H9 (cell line): ENCODE data around the gene FAM110C. TPM values are rescaled to one million over a fixed set of nuclear protein-coding genes. Genes with fewer than 3 reads are reported as not detected.

Experiments
- DNase-seq: peaks from one replicate; pipeline ENCODE4 v3.0.0-alpha.2; 2017
- H2AFZ ChIP-seq: one replicate; pipeline ENCODE4 v1.6.1; 2013; ENCODE audit warnings: mild to moderate bottlenecking, low read length, control low read depth, moderate library complexity
- H2AK5ac ChIP-seq: 2 replicates; pipeline ENCODE4 v1.6.1; 2013; ENCODE audit warnings: low read length, control low read depth, mixed read lengths; ENCODE audit not compliant: insufficient read length
- H2BK120ac ChIP-seq: one replicate; pipeline ENCODE4 v1.6.1; 2013; ENCODE audit warnings: low read depth, mild to moderate bottlenecking, low read length, control low read depth, inconsistent platforms; ENCODE audit not compliant: poor library complexity, severe bottlenecking
- H2BK12ac ChIP-seq: 2 replicates; pipeline ENCODE4 v1.6.1; 2013; ENCODE audit warnings: low read length, control low read depth, mixed read lengths, low read depth; ENCODE audit not compliant: insufficient read length
- H2BK15ac ChIP-seq: 2 replicates; pipeline ENCODE4 v1.6.1; 2013; ENCODE audit warnings: low read depth, low read length, control low read depth
- H2BK20ac ChIP-seq: one replicate; pipeline ENCODE4 v1.6.1; 2013; ENCODE audit warnings: low read depth, mild to moderate bottlenecking, low read length, control low read depth, inconsistent platforms; ENCODE audit not compliant: poor library complexity, severe bottlenecking
- H2BK5ac ChIP-seq: 2 replicates; pipeline ENCODE4 v1.6.1; 2013; ENCODE audit warnings: low read length, control low read depth, mixed read lengths; ENCODE audit not compliant: insufficient read length
- H3K14ac ChIP-seq: 2 replicates; pipeline ENCODE4 v1.6.1; 2013; ENCODE audit warnings: low read length, control low read depth; ENCODE audit not compliant: insufficient read depth
- H3K18ac ChIP-seq: 2 replicates; pipeline ENCODE4 v1.6.1; 2013; ENCODE audit warnings: low read depth, mild to moderate bottlenecking, mixed read lengths, low read length, control low read depth; ENCODE audit not compliant: insufficient read length
- H3K23ac ChIP-seq: 2 replicates; pipeline ENCODE4 v1.6.1; 2013; ENCODE audit warnings: low read length, control low read depth, mixed read lengths, low read depth; ENCODE audit not compliant: insufficient read length
- H3K23me2 ChIP-seq: 2 replicates; pipeline ENCODE4 v1.6.1; 2013; ENCODE audit warnings: low read depth, mild to moderate bottlenecking, mixed read lengths, low read length, control low read depth; ENCODE audit not compliant: insufficient read length, poor library complexity, severe bottlenecking
- H3K27ac ChIP-seq: 2 replicates; pipeline ENCODE4 v1.5.1; 2013; ENCODE audit warnings: low read length, control low read depth, mixed read lengths, low read depth; ENCODE audit not compliant: insufficient read length
- H3K27me3 ChIP-seq: 2 replicates; pipeline ENCODE4 v1.6.1; 2013; ENCODE audit warnings: low read length, control low read depth, inconsistent platforms; ENCODE audit not compliant: insufficient read depth
- H3K4ac ChIP-seq: 2 replicates; pipeline ENCODE4 v1.6.1; 2013; ENCODE audit warnings: low read depth, mild to moderate bottlenecking, control low read depth, inconsistent platforms, low read length, moderate library complexity
- H3K4me1 ChIP-seq: 2 replicates; pipeline ENCODE4 v1.6.1; 2013; ENCODE audit warnings: low read length, control low read depth, inconsistent platforms; ENCODE audit not compliant: insufficient read depth
- H3K4me2 ChIP-seq: 2 replicates; pipeline ENCODE4 v1.6.1; 2013; ENCODE audit warnings: low read length, control low read depth, mixed read lengths; ENCODE audit not compliant: insufficient read length, insufficient read depth
- H3K56ac ChIP-seq: 2 replicates; pipeline ENCODE4 v1.6.1; 2013; ENCODE audit warnings: low read depth, mild to moderate bottlenecking, mixed read lengths, low read length, control low read depth; ENCODE audit not compliant: insufficient read length
- H3K79me1 ChIP-seq: 2 replicates; pipeline ENCODE4 v1.6.1; 2013; ENCODE audit warnings: low read depth, mild to moderate bottlenecking, moderate library complexity, low read length, control low read depth, inconsistent platforms; ENCODE audit not compliant: insufficient read depth, poor library complexity, severe bottlenecking
- H3K79me2 ChIP-seq: 2 replicates; pipeline ENCODE4 v1.6.1; 2013; ENCODE audit warnings: low read length, control low read depth, inconsistent platforms; ENCODE audit not compliant: insufficient read depth
- H3K9ac ChIP-seq: 2 replicates; pipeline ENCODE4 v1.6.1; 2013; ENCODE audit warnings: low read length, control low read depth, mixed read lengths; ENCODE audit not compliant: insufficient read length; ENCODE audit errors: extremely low read depth
- H3K9me3 ChIP-seq: one replicate; pipeline ENCODE4 v1.6.1; 2013; ENCODE audit warnings: low read depth, low read length, inconsistent platforms; ENCODE audit not compliant: control insufficient read depth
- H3T11ph ChIP-seq: one replicate; pipeline ENCODE4 v1.6.1; 2013; ENCODE audit warnings: mild to moderate bottlenecking, low read length, control low read depth, inconsistent platforms
- H4K20me1 ChIP-seq: one replicate; pipeline ENCODE4 v1.6.1; 2013; ENCODE audit not compliant: control insufficient read depth, insufficient read length, insufficient read depth
- H4K5ac ChIP-seq: 2 replicates; pipeline ENCODE4 v1.6.1; 2013; ENCODE audit warnings: low read depth, mild to moderate bottlenecking, mixed read lengths, low read length, control low read depth; ENCODE audit not compliant: insufficient read length
- H4K8ac ChIP-seq: replicated peaks from 2 replicates; pipeline ENCODE4 v1.6.1; 2013; ENCODE audit warnings: low read length, control low read depth, mixed read lengths, low read depth; ENCODE audit not compliant: insufficient read length
- H4K91ac ChIP-seq: 2 replicates; pipeline ENCODE4 v1.6.1; 2013; ENCODE audit warnings: low read depth, mild to moderate bottlenecking, moderate library complexity, mixed read lengths, low read length, control low read depth; ENCODE audit not compliant: insufficient read length
- H3K27ac Mint-ChIP-seq, 3 experiments: 2 replicates in 2 of 3; 3 replicates in 1 of 3; pipeline ENCODE4 v1.8.0; 2020 to 2021; ENCODE audit warnings: mixed read lengths in 3 of 3, mild to moderate bottlenecking in 1 of 3, moderate library complexity in 1 of 3
- H3K27me3 Mint-ChIP-seq: 2 replicates; pipeline ENCODE4 v1.8.0; 2021; ENCODE audit warnings: low read depth, mild to moderate bottlenecking, moderate library complexity, mixed read lengths
- H3K36me3 Mint-ChIP-seq, 3 experiments: 2 replicates in 2 of 3; 3 replicates in 1 of 3; pipeline ENCODE4 v1.8.0; 2020 to 2021; ENCODE audit warnings: low read depth in 3 of 3, mixed read lengths in 3 of 3; ENCODE audit not compliant: insufficient read depth in 1 of 3
- H3K4me1 Mint-ChIP-seq, 2 experiments: 2 replicates each; pipeline ENCODE4 v1.8.0; 2020; ENCODE audit warnings: mixed read lengths in 2 of 2
- H3K4me3 Mint-ChIP-seq, 2 experiments: 2 replicates in 1 of 2; 3 replicates in 1 of 2; pipeline ENCODE4 v1.8.0; 2020 to 2021; ENCODE audit warnings: mild to moderate bottlenecking in 2 of 2, mixed read lengths in 2 of 2, moderate library complexity in 1 of 2
- H3K9me3 Mint-ChIP-seq, 2 experiments: 2 replicates in 1 of 2; 3 replicates in 1 of 2; pipeline ENCODE4 v1.8.0; 2020; ENCODE audit warnings: mild to moderate bottlenecking in 2 of 2, mixed read lengths in 2 of 2, moderate library complexity in 1 of 2
- CTCF ChIP-seq: fragments of 200-600 bp; sonication (generic); conservative IDR thresholded peaks from 3 replicates; pipeline ENCODE4 v1.8.0; 2021; ENCODE audit warnings: antibody characterized with exemption, mild to moderate bottlenecking
- WGBS: extraction: QIAGEN DNeasy Blood & Tissue Kit; methylation state at CpG from one replicate; pipeline ENCODE4 v1.1.7; 2013; ENCODE audit warnings: missing lambda C conversion rate, low lambda C conversion rate, mixed read lengths; ENCODE audit not compliant: insufficient read length; ENCODE audit errors: extremely low coverage; 5-methylcytosine and 5-hydroxymethylcytosine counted together
- total RNA-seq: library from RNA; stranded (reverse); gene quantifications from 2 replicates; pipeline ENCODE4 v1.2.1, GENCODE V29; 2021

The FAM110C gene
- total RNA-seq, 1 experiment from 2014 or later = 3.4 TPM

DNA sequence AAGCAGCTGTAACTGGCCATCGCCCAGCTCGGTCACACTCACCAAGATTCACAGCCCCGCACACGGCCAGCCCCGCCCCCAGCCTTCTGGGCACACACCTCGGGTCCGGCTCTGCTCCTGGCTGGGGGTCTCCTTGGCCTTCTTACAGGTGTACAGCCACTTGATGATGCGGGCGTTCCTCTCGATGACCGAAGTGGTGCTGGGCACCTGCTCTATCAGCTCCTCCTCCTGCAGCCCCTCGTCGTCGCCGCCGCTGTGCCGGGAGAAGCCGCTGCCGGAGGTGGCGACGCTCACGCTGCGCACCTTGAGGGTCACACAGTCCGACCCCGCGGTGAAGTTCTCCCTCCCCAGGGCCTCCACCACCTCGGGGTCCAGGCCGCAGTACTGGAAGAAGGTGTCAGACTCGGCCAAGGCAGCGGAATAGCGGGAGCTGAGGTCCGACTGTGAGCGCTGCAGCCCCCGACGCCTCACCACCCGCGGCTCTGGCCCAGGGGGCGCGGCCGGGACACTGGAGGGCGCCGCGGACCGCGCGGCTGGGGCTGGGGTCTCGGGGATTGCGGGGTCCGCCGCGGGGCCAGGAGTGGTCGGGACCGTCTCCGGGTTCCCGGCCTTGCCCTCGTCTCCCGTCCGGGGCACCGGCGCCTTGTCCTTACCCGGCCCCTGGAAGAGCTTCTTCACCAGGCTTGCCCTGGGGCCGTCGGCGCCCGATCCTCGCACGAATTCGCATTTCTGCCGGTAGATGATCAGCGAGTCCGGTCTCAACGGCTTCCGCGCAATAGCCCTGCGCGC, 769 bp downstream of the FAM110C start:
- no peaks in the 10 kb centered on the region for H3K79me1 ChIP-seq
- peaks cover 15% of the 10 kb centered on the region for H3K23me2 ChIP-seq
- H2BK5ac ChIP-seq = no peak overlapping the region
- peaks cover 2 to 9% (median 4%) of the 10 kb centered on the region in 3 experiments; a peak in 5 of 7 replicates for H3K36me3 Mint-ChIP-seq
- peak; percentile 21; the same call in 1 of the 3 replicates for TF ChIP-seq CTCF
- no peak overlapping the region for H4K8ac ChIP-seq
- H3K23ac ChIP-seq = no peak overlapping the region
- DNase-seq = peak; percentile 37
- H4K91ac ChIP-seq = no peak overlapping the region
- H3K9me3 ChIP-seq = no peaks in the 10 kb centered on the region
- H3K14ac ChIP-seq = peak overlapping the region; percentile 84
- H3K27ac Mint-ChIP-seq = no peak overlapping the region
- peaks cover 32% of the 10 kb centered on the region for H3K27me3 Mint-ChIP-seq
- H3K4me2 ChIP-seq = peak overlapping the region; percentile 74
- no CpG with 5 or more reads among the region's 76 CpGs for WGBS
- no peaks in the 10 kb centered on the region for H3K27me3 ChIP-seq
- H3K79me2 ChIP-seq = no peaks in the 10 kb centered on the region; the same call in 1 of the 2 replicates
- no peak overlapping the region for H4K5ac ChIP-seq
- H2BK20ac ChIP-seq = no peak overlapping the region
- no peak overlapping the region for H3T11ph ChIP-seq
- H2BK120ac ChIP-seq = no peak overlapping the region
- H3K27ac ChIP-seq = no peak overlapping the region
- H3K4me1 ChIP-seq = peaks cover 3% of the 10 kb centered on the region; the same call in 1 of the 2 replicates
- H3K56ac ChIP-seq = no peak overlapping the region
- H2AFZ ChIP-seq = no peak overlapping the region
- no peaks in the 10 kb centered on the region for H4K20me1 ChIP-seq
- H2BK15ac ChIP-seq = no peak overlapping the region
- no peak overlapping the region for H3K4ac ChIP-seq
- no peaks in the 10 kb centered on the region for H3K9me3 Mint-ChIP-seq
- no peak overlapping the region for H2AK5ac ChIP-seq
- H2BK12ac ChIP-seq = no peak overlapping the region
- peak overlapping the region; percentile 72 to 85 for H3K4me3 Mint-ChIP-seq
- peaks cover 24 to 26% of the 10 kb centered on the region in 2 experiments for H3K4me1 Mint-ChIP-seq
- no peak overlapping the region for H3K18ac ChIP-seq
- peak overlapping the region; percentile 26 for H3K9ac ChIP-seq
